ENCODE results near the gene CDKN2B-AS1.
"Not testable (repeated sequence)": the region's sequence is repeated elsewhere in the genome, so short reads cannot be mapped to it uniquely, and the experiment has no call there.

The CDKN2B-AS1 gene

DNA sequence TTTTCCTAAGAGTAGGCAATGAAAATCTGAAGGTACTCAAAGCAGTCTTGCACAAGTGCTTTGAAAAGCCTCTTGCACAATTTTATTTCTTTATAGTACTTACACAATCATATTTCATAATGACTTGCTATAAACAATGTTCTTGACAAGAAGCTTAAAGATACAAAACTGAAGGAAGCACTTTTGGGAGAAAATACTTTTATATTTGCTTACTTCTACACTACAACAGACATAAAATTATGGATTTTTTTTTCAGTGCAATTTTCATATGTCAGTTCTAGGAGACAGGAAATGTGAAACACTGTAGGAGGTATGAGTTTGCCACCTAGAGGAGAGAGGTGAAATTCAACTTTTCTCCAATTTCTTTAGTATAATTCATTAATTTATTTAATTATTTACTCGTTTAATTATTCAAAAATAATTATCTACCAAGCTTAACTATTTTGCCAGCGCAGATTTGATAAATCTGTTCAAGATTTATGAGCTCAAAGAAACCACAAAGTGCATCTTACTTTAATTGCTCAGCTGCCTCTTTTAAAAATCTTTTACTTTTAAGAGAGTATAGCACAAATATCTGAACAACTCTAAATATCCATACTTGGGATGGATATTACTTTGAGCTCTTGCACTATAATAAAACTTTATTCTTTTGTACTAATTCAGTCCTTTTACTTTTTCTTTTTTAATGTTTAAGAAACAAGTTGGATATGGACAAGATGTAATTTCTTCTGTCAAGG lies 43.5 kb downstream of the CDKN2B-AS1 start:
- peak overlapping the region in 7 of 21 experiments; percentile 7 to 65 (median 54) for H3K27ac ChIP-seq
- H3K4me3 ChIP-seq = no peak overlapping the region

- no peak overlapping the region for H3K4me3 ChIP-seq
- H3K27ac ChIP-seq = peak overlapping the region in 4 of 21 experiments; percentile 14 to 65 (median 39)
Observed at GRCh38 chr9:22039258-22039657, 44.7 kb downstream of the CDKN2B-AS1 start.

DNA sequence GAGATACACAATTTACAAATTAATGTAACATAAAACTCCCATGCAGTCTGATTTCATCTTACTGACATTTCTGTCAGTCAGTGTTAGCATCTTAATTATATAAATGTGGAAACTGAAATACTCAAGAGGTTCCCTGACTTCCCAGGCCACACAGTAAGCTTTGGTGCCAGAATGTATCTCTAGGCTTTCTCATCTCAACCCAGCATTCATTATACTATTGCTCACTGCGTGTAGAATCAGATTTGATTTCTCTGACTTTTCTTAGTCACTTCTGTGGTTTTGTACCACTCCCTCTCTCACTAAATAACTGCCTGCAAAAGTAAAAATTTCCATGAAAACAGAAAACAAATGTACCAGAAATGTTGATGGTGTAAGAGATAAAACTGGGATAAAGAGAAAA lies 46.2 kb downstream of the CDKN2B-AS1 start:
- Histone ChIP-seq H3K4me3 (no peak overlapping the region), H3K27ac (peak overlapping the region in 6 of 21 experiments; percentile 18 to 65 (median 40))

DNA sequence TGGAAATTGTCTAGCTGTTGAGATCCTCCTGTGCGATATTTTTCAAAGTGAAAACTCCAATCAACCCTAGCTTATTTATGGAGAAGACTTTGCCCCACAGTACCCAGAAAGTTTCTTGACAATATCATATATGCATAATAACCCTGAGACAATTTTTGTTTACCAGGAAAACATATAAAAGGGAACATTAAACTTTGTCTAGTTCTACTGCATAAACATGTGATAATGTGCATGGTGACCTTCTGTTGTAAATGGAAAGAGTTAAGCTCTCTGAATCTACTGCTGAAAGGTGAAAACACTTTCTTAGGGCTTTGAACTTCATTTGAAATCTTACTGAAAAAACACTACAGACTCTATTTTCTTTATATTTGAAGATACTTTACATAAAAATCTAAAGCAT lies 46.8 kb downstream of the CDKN2B-AS1 start:
- peak overlapping the region in 10 of 21 experiments; percentile 9 to 65 (median 30) for H3K27ac ChIP-seq
- H3K4me3 ChIP-seq = no peak overlapping the region

GRCh38 chr9:22041775-22042174 lies 47.2 kb downstream of the CDKN2B-AS1 start:
- Histone ChIP-seq H3K4me3 (no peak overlapping the region), H3K27ac (peak overlapping the region in 10 of 21 experiments; percentile 18 to 69 (median 44))

GRCh38 chr9:22043928-22044327 lies 49.3 kb downstream of the CDKN2B-AS1 start:
- H3K27ac ChIP-seq = no peak overlapping the region
- H3K4me3 ChIP-seq = no peak overlapping the region

GRCh38 chr9:22044583-22044982 lies 50.0 kb downstream of the CDKN2B-AS1 start:
- no peak overlapping the region for H3K4me3 ChIP-seq
- H3K27ac ChIP-seq = no peak overlapping the region

DNA sequence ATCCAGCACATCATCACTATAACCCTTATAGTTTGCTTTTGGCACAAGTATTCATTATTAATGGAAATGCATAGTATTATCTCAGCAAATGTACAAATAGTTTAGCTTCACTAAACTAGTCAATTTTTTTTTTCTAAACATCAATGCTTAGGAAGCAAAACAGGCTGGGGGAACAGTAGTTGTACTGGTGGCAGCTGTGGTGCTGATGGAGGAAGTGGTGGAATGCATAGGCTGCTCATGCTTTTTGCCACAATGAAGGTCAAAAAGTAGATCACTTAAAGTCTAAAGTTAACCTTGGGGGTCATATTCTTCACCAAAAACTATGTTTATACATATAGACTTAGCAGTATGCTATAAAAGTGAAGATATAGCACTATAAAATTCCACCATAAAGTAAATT lies 50.8 kb downstream of the CDKN2B-AS1 start:
- Histone ChIP-seq H3K27ac (no peak overlapping the region), H3K4me3 (no peak overlapping the region)

- H3K4me3 ChIP-seq = no peak overlapping the region
- H3K27ac ChIP-seq = no peak overlapping the region
Observed at GRCh38 chr9:22046243-22046885, 51.8 kb downstream of the CDKN2B-AS1 start.

GRCh38 chr9:22047596-22047995 lies 53.0 kb downstream of the CDKN2B-AS1 start:
- Histone ChIP-seq H3K27ac (no peak overlapping the region), H3K4me3 (no peak overlapping the region)

GRCh38 chr9:22049411-22049810 lies 54.8 kb downstream of the CDKN2B-AS1 start:
- H3K27ac ChIP-seq = no peak overlapping the region

DNA sequence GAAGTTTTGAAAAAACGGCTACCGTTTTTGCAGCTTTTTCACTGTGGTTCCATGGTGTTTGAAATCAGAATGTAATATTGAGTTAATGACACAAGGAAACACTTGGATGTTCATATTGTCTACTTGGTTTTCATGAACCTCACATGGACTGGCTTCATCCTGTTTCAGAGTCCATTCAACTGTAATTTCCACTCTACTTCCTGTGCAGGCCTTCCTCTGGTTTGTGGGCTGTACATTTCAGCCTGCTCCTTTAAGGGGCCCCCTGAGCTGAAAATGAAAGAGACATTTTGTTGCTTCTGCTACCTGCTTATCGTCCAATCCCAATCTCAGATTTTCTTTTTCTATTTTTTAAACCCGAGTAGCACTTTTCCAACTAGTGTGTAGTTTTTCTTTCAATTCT lies 56.3 kb downstream of the CDKN2B-AS1 start:
- Histone ChIP-seq H3K27ac (no peak overlapping the region), H3K4me3 (no peak overlapping the region)

More at GRCh38 chr9:22049411-22049810, 54.8 kb downstream of the CDKN2B-AS1 start:
- H3K4me3 ChIP-seq = no peak overlapping the region

DNA sequence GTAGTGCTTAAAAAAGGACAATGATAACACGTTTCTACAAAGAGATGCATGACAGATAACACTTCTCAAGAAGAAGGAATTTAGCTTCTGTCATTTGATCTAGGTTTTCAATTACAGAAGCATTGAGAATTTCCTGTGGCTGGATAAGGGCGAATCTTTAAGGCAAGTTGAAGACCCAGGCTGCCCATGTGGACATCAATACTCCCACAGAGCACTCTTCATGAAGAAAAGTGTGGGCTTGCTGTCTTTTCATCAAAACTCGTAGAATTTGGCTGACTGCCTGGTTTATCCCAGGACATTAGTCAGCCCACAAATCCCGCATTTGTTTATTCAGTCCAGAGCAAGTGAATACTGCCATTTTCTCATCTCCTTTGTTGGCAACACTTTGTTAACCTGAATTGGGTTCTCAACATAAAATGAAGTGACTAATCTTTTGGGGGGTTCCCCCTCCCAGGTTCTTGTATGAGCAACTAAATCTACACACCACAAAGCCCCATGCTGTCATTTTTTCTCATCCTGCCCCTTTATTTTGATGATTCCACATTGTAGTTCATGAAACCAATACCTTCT lies 57.9 kb downstream of the CDKN2B-AS1 start:
- H3K27ac ChIP-seq = no peak overlapping the region

DNA sequence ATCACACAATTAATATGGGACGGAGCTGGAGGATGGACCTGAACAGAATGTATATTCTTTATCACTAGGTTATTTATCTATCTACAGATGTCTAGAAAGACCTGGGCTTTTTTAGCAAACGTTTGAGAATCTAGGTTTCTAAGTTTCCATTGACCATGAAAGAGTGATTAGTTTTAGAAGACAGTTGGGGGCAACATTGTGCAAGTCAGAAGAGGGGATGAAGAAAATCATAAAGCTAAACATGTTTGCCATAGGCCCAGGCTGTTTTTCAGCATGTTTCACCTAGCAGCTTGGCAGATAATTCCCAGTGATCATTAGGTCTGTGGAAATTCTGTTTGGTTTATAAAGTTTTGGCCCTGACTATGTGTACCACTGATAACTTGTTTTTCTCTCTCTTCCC lies 58.6 kb downstream of the CDKN2B-AS1 start:
- no peak overlapping the region for H3K4me3 ChIP-seq

More for the DNA sequence above, 57.9 kb downstream of the CDKN2B-AS1 start:
- H3K4me3 ChIP-seq = no peak overlapping the region

DNA sequence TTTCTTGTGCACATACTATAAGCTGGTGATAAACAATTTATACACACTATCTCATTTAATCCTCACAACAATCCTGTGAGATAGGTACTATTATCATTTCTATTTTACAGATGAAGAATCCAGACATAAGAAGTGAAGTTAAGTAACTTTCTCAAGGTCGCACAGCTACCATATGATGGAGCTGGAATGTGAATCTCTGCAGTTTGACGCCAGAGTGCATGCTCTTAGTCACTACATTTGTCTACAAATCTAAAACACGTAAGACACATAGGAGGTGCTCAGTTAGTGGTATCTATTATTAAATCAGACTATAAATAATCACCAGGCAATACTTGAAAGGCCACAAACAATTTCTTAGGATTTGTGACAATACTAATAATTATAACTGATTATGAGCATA lies 59.5 kb downstream of the CDKN2B-AS1 start:
- Histone ChIP-seq H3K27ac (no peak overlapping the region), H3K4me3 (no peak overlapping the region)

More for the DNA sequence above, 58.6 kb downstream of the CDKN2B-AS1 start:
- H3K27ac ChIP-seq = no peak overlapping the region

DNA sequence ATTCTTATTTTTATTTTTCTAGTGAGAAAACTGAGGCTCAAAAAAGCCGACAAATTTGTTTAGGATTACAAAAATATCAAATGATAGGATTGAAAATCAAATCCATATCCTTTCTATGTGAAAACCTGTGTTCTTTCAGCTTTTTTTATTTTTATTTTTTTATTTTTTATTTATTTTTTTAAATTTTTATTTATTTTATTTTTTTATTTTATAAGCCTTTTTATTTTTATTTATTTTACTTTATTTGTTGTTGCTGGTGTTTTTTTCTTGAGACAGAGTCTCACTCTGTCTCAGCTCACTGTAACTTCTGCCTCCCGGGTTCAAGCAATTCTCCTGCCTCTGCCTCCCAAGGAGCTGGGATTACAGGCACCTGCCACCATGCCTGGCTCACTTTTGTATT lies 59.9 kb downstream of the CDKN2B-AS1 start:
- no peak overlapping the region for H3K27ac ChIP-seq
- no peak overlapping the region for H3K4me3 ChIP-seq

- Histone ChIP-seq H3K4me3 (no peak overlapping the region), H3K27ac (no peak overlapping the region)
Observed at GRCh38 chr9:22055090-22055489, 60.5 kb downstream of the CDKN2B-AS1 start.

GRCh38 chr9:22056402-22056801 lies 61.8 kb downstream of the CDKN2B-AS1 start:
- Histone ChIP-seq H3K27ac (no peak overlapping the region), H3K4me3 (no peak overlapping the region)

DNA sequence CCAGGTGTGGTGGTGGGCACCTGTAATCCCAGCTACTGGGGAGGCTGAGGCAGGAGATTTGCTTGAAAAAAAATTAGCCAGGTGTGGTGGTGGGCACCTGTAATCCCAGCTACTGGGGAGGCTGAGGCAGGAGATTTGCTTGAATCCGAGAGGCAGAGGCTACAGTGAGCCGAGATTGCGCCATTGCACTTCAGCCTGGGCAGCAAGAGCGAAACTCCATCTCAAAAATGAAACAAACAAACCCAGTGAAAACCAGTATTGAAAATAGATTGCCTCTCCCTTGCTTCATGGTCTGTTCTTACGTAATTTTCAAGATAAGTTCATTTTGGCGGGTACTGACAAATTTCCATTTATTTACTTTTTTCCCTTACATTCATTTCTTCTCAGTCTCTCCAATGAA lies 63.4 kb downstream of the CDKN2B-AS1 start:
- not testable (repeated sequence) for H3K4me3 ChIP-seq, H3K27ac ChIP-seq

DNA sequence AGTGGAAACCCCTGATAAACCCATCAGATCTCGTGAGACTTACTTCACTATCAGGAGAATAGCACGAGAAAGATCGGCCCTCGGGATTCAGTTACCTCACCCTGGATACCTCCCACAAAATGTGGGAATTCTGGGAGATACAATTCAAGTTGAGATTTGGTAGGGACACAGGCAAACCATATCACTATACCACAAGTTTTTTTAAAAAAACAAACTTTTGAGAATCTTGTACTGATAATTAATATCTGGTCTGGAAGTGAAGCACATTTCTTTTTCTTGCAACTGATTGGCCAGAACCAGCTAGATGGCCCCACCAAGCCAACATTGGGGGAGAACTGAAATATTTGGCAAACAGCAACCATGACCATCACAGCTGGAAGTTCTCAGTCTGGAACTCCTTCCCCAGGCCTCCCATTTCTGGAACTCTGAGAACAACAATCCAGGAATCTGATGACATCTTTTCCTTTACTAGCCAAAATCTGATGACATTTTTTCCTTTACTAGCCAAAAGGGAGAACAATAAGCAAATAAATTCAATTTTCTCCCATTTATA lies 66.3 kb downstream of the CDKN2B-AS1 start:
- peak overlapping the region in 1 of 21 experiments; percentile 14 for H3K27ac ChIP-seq
- no peak overlapping the region for H3K4me3 ChIP-seq

GRCh38 chr9:22064957-22065356 lies 70.4 kb downstream of the CDKN2B-AS1 start:
- Histone ChIP-seq H3K4me3 (no peak overlapping the region), H3K27ac (no peak overlapping the region)
